Liver (tissue), 9 donors: ENCODE data around the gene ADNP. TPM values are rescaled to one million over a fixed set of nuclear protein-coding genes. Genes with fewer than 3 reads are reported as not detected.

ENCODE experiments used
- DNase-seq: peaks from one replicate; pipeline ENCODE4 v3.0.0-alpha.2; 2017; ENCODE audit warnings: low spot score
- H3K27ac ChIP-seq, 2 donors: one replicate each; pipeline ENCODE4 v1.7.0; 2013; ENCODE audit warnings: inconsistent platforms in 2 of 2, low read length in 2 of 2, control low read depth in 1 of 2, low read depth in 1 of 2, mild to moderate bottlenecking in 1 of 2
- H3K27me3 ChIP-seq, 4 donors: one replicate each; pipeline versions ENCODE4 v1.6.1 to v1.7.0; 2013; ENCODE audit warnings: low read length in 3 of 4, inconsistent platforms in 1 of 4, mild to moderate bottlenecking in 1 of 4, moderate library complexity in 1 of 4; ENCODE audit not compliant: control insufficient read depth in 4 of 4, insufficient read depth in 4 of 4
- H3K36me3 ChIP-seq, 4 donors: one replicate each; pipeline versions ENCODE4 v1.6.1 to v1.7.0; 2013; ENCODE audit warnings: low read length in 3 of 4, mild to moderate bottlenecking in 3 of 4, low read depth in 1 of 4, moderate library complexity in 1 of 4; ENCODE audit not compliant: control insufficient read depth in 4 of 4, insufficient read depth in 3 of 4
- H3K4me1 ChIP-seq, 4 donors: one replicate each; pipeline versions ENCODE4 v1.6.1 to v1.7.0; 2013; ENCODE audit warnings: low read length in 3 of 4, mild to moderate bottlenecking in 3 of 4, moderate library complexity in 1 of 4; ENCODE audit not compliant: control insufficient read depth in 4 of 4, insufficient read depth in 4 of 4
- H3K4me3 ChIP-seq, 3 donors: one replicate each; pipeline versions ENCODE4 v1.6.1 to v1.7.0; 2013; ENCODE audit warnings: low read length in 3 of 3, control low read depth in 1 of 3, low read depth in 1 of 3, mild to moderate bottlenecking in 1 of 3
- H3K9ac ChIP-seq, 2 donors: one replicate each; pipeline ENCODE4 v1.7.0; 2013; ENCODE audit warnings: low read length in 2 of 2, mild to moderate bottlenecking in 2 of 2, moderate library complexity in 2 of 2, control low read depth in 1 of 2, low read depth in 1 of 2
- H3K9me3 ChIP-seq, 4 donors: one replicate each; pipeline versions ENCODE4 v1.6.1 to v1.7.0; 2013; ENCODE audit warnings: low read length in 3 of 4; ENCODE audit not compliant: control insufficient read depth in 4 of 4
- EGR1 ChIP-seq, 2 donors: IDR thresholded peaks; 2 replicates each; pipeline ENCODE4 v1.6.1; 2016 to 2018; ENCODE audit warnings: antibody characterized with exemption in 2 of 2, low read depth in 2 of 2
- FOXA1 ChIP-seq: IDR thresholded peaks from 2 replicates; pipeline ENCODE4 v1.6.1; 2016; ENCODE audit warnings: antibody characterized with exemption
- FOXA2 ChIP-seq: IDR thresholded peaks from 2 replicates; pipeline ENCODE4 v1.6.1; 2016; ENCODE audit warnings: antibody characterized with exemption
- GABPA ChIP-seq, 2 donors: IDR thresholded peaks in 1 of 2; conservative IDR thresholded peaks in 1 of 2; 2 replicates each; pipeline ENCODE4 v1.6.1; 2016; ENCODE audit warnings: antibody characterized with exemption in 2 of 2, mild to moderate bottlenecking in 1 of 2, moderate library complexity in 1 of 2
- HNF4A ChIP-seq, 2 donors: conservative IDR thresholded peaks; 2 replicates each; pipeline ENCODE4 v1.6.1; 2016; ENCODE audit warnings: antibody characterized with exemption in 2 of 2, mild to moderate bottlenecking in 2 of 2
- HNF4G ChIP-seq: IDR thresholded peaks from 2 replicates; pipeline ENCODE4 v1.6.1; 2016; ENCODE audit warnings: antibody characterized with exemption
- JUND ChIP-seq, 2 donors: IDR thresholded peaks; 2 replicates each; pipeline ENCODE4 v1.6.1; 2016; ENCODE audit warnings: antibody characterized with exemption in 2 of 2
- NR2F2 ChIP-seq: IDR thresholded peaks from 2 replicates; pipeline ENCODE4 v1.6.1; 2016; ENCODE audit warnings: antibody characterized with exemption
- RXRA ChIP-seq, 2 donors: IDR thresholded peaks; 2 replicates each; pipeline ENCODE4 v1.6.1; 2017 to 2018; ENCODE audit warnings: antibody characterized with exemption in 2 of 2, mild to moderate bottlenecking in 1 of 2
- TAF1 ChIP-seq: conservative IDR thresholded peaks from 2 replicates; pipeline ENCODE4 v1.6.1; 2016; ENCODE audit warnings: antibody characterized with exemption, mild to moderate bottlenecking
- YY1 ChIP-seq: IDR thresholded peaks from 2 replicates; pipeline ENCODE4 v1.6.1; 2016; ENCODE audit warnings: antibody characterized with exemption, mild to moderate bottlenecking
- WGBS: extraction: QIAGEN DNeasy Blood & Tissue Kit; methylation state at CpG from one replicate; pipeline ENCODE4 v1.1.7; 2013; 5-methylcytosine and 5-hydroxymethylcytosine counted together
- polyA plus RNA-seq, 2 donors: library from polyadenylated mRNA; stranded (reverse) in 1 of 2; unstranded in 1 of 2; fragments of 200-250 nt in 1 of 2; fragments of >200 nt in 1 of 2; fragmentation: Nextera tagmentation in 1 of 2; extraction: Ambion mirVana in 1 of 2; gene quantifications; one replicate each; pipeline versions ENCODE4 v1.2.1 to v1.2.3, GENCODE V29; 2013 to 2015
- total RNA-seq, 2 donors: library from RNA; depleted of rRNA; stranded (reverse); fragments of >200 nt; gene quantifications; one replicate each; pipeline ENCODE4 v1.2.3, GENCODE V29; 2014
- TF ChIP-seq, protein P1 (sequence below): IDR thresholded peaks from 2 replicates; pipeline ENCODE4 v1.6.1; 2016; ENCODE audit warnings: antibody characterized with exemption, mild to moderate bottlenecking
- TF ChIP-seq, protein P2 (sequence below): IDR thresholded peaks from 2 replicates; pipeline ENCODE4 v1.6.1; 2016; ENCODE audit warnings: antibody characterized with exemption
- TF ChIP-seq, protein P3 (sequence below): IDR thresholded peaks from 2 replicates; pipeline ENCODE4 v1.6.1; 2016; ENCODE audit warnings: antibody characterized with exemption
- TF ChIP-seq, protein P4 (sequence below): IDR thresholded peaks from 2 replicates; pipeline ENCODE4 v1.6.1; 2016; ENCODE audit warnings: antibody characterized with exemption
- TF ChIP-seq, protein P5 (sequence below): fragments of 150-350 bp; IDR thresholded peaks from 2 replicates; pipeline ENCODE4 v1.5.1; 2017; ENCODE audit warnings: improper control_type of control experiment, low read depth, low read length; ENCODE audit not compliant: missing input control
- donor health status: healthy.
- donor health status: healthy.
- donor health status: healthy.
- donor health status: healthy.
- donor health status: healthy.

Gene ADNP
- total and polyA plus RNA-seq, 4 donors = 9.3 to 25.4 (median 20.1) TPM

DNA sequence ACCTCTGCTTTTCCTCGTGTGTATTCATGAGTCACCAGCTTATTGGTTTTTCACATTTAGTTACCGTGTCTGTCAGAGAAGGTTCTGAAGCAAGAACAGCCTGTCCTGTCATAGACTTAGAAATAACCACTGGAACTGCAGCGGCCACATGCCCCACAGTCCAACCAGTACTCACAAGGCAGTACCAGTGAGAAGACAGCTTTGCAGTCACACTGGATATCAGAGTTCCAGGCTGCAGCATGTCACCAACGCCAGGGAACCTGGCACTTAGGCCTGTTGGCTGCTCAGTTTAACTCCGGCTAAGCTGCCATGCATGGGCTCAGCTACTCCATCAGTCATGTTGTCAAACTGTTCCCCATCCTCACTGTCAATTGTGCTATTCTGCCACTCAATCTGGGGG is 40.1 kb downstream of the ADNP start:
- peaks cover 2 to 47% (median 36%) of the 10 kb centered on the region in 4 donors for H3K36me3 ChIP-seq
- TF ChIP-seq JUND (IDR thresholded peaks at IDR 0.05) (no peak), TAF1 (no peak), HNF4A (conservative IDR thresholded peaks at IDR 0.05) (no peak), EGR1 (IDR thresholded peaks at IDR 0.05; ENCODE audit: low read depth in 2 of 2) (no peak), FOXA2 (no peak), YY1 (no peak), FOXA1 (no peak), NR2F2 (no peak), RXRA (IDR thresholded peaks at IDR 0.05) (no peak)
- TF ChIP-seq, protein P1, sequence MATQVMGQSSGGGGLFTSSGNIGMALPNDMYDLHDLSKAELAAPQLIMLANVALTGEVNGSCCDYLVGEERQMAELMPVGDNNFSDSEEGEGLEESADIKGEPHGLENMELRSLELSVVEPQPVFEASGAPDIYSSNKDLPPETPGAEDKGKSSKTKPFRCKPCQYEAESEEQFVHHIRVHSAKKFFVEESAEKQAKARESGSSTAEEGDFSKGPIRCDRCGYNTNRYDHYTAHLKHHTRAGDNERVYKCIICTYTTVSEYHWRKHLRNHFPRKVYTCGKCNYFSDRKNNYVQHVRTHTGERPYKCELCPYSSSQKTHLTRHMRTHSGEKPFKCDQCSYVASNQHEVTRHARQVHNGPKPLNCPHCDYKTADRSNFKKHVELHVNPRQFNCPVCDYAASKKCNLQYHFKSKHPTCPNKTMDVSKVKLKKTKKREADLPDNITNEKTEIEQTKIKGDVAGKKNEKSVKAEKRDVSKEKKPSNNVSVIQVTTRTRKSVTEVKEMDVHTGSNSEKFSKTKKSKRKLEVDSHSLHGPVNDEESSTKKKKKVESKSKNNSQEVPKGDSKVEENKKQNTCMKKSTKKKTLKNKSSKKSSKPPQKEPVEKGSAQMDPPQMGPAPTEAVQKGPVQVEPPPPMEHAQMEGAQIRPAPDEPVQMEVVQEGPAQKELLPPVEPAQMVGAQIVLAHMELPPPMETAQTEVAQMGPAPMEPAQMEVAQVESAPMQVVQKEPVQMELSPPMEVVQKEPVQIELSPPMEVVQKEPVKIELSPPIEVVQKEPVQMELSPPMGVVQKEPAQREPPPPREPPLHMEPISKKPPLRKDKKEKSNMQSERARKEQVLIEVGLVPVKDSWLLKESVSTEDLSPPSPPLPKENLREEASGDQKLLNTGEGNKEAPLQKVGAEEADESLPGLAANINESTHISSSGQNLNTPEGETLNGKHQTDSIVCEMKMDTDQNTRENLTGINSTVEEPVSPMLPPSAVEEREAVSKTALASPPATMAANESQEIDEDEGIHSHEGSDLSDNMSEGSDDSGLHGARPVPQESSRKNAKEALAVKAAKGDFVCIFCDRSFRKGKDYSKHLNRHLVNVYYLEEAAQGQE = no peak
- TF ChIP-seq, protein P2, sequence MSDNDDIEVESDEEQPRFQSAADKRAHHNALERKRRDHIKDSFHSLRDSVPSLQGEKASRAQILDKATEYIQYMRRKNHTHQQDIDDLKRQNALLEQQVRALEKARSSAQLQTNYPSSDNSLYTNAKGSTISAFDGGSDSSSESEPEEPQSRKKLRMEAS = no peak
- TF ChIP-seq, protein P3, sequence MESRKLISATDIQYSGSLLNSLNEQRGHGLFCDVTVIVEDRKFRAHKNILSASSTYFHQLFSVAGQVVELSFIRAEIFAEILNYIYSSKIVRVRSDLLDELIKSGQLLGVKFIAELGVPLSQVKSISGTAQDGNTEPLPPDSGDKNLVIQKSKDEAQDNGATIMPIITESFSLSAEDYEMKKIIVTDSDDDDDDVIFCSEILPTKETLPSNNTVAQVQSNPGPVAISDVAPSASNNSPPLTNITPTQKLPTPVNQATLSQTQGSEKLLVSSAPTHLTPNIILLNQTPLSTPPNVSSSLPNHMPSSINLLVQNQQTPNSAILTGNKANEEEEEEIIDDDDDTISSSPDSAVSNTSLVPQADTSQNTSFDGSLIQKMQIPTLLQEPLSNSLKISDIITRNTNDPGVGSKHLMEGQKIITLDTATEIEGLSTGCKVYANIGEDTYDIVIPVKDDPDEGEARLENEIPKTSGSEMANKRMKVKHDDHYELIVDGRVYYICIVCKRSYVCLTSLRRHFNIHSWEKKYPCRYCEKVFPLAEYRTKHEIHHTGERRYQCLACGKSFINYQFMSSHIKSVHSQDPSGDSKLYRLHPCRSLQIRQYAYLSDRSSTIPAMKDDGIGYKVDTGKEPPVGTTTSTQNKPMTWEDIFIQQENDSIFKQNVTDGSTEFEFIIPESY = no peak
- TF ChIP-seq, protein P4, sequence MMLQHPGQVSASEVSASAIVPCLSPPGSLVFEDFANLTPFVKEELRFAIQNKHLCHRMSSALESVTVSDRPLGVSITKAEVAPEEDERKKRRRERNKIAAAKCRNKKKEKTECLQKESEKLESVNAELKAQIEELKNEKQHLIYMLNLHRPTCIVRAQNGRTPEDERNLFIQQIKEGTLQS = no peak
- TF ChIP-seq, protein P5, sequence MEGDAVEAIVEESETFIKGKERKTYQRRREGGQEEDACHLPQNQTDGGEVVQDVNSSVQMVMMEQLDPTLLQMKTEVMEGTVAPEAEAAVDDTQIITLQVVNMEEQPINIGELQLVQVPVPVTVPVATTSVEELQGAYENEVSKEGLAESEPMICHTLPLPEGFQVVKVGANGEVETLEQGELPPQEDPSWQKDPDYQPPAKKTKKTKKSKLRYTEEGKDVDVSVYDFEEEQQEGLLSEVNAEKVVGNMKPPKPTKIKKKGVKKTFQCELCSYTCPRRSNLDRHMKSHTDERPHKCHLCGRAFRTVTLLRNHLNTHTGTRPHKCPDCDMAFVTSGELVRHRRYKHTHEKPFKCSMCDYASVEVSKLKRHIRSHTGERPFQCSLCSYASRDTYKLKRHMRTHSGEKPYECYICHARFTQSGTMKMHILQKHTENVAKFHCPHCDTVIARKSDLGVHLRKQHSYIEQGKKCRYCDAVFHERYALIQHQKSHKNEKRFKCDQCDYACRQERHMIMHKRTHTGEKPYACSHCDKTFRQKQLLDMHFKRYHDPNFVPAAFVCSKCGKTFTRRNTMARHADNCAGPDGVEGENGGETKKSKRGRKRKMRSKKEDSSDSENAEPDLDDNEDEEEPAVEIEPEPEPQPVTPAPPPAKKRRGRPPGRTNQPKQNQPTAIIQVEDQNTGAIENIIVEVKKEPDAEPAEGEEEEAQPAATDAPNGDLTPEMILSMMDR = no peak
- H3K27me3 ChIP-seq = no peaks in the 10 kb centered on the region
- H3K4me3 ChIP-seq = no peak overlapping the region
- H3K9me3 ChIP-seq = no peaks in the 10 kb centered on the region
- no peak overlapping the region for H3K9ac ChIP-seq
- peaks cover 0 to 6% (median under 1%) of the 10 kb centered on the region in 4 donors for H3K4me1 ChIP-seq
- no peak for DNase-seq
- no peak overlapping the region for H3K27ac ChIP-seq
- WGBS = 90% methylated on average over 5 of the region's 5 CpGs

DNA sequence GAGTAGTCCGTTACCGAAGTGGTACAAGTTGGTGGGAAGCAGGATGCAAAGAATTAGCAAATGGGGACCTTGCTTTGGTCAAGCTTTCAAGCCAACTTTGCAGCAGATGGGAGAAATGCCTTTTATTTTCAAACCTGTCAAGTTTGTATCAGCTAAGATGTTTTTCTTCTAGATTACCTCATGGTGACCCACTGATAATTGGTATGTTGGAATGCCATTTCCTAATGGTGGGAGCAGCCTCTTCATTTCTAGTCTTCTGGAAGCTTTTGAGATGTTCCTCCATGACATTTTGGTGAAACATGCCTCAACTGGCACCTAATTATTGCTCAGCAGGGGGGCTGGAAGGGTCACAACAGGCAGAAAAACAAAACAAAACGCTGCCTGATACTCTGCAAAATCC is 43.7 kb downstream of the ADNP start:
- H3K4me3 ChIP-seq = no peak overlapping the region
- no peaks in the 10 kb centered on the region for H3K9me3 ChIP-seq
- peaks cover 0 to 26% (median 17%) of the 10 kb centered on the region in 4 donors for H3K36me3 ChIP-seq
- no peak for TF ChIP-seq GABPA (IDR thresholded peaks at IDR 0.05 in 1 of 2, conservative IDR thresholded peaks at IDR 0.05 in 1 of 2)
- no peak for TF ChIP-seq FOXA1
- no peak for TF ChIP-seq NR2F2
- TF ChIP-seq FOXA2 = no peak
- TF ChIP-seq TAF1 = no peak
- TF ChIP-seq HNF4A (conservative IDR thresholded peaks at IDR 0.05) = no peak
- no peak for TF ChIP-seq HNF4G
- TF ChIP-seq, protein P4 = no peak
- no peak for TF ChIP-seq YY1
- TF ChIP-seq, protein P3 = no peak
- no peak for TF ChIP-seq EGR1 (IDR thresholded peaks at IDR 0.05; ENCODE audit: low read depth in 2 of 2)
- H3K27ac ChIP-seq = no peak overlapping the region
- no peak overlapping the region for H3K9ac ChIP-seq
- 96% methylated on average over 3 of the region's 3 CpGs for WGBS
- DNase-seq = no peak
- no peaks in the 10 kb centered on the region for H3K27me3 ChIP-seq
- H3K4me1 ChIP-seq = no peaks in the 10 kb centered on the region
